CD4-positive, alpha-beta T cell treated with Interleukin-4 for 4 hours (primary cell): ENCODE results near the gene SCRN2.

ENCODE experiments used
- DNase-seq: peaks from one replicate; pipeline ENCODE4 v3.0.0-alpha.2; 2020

The SCRN2 gene

GRCh38 chr17:47840742-47841487 lies at the start of gene SCRN2:
TSS of gene SCRN2 (minus strand) at chr17:47841273. CDS start at chr17:47840843, 430 bp downstream.
- DNase-seq: peak; percentile 86

DNA sequence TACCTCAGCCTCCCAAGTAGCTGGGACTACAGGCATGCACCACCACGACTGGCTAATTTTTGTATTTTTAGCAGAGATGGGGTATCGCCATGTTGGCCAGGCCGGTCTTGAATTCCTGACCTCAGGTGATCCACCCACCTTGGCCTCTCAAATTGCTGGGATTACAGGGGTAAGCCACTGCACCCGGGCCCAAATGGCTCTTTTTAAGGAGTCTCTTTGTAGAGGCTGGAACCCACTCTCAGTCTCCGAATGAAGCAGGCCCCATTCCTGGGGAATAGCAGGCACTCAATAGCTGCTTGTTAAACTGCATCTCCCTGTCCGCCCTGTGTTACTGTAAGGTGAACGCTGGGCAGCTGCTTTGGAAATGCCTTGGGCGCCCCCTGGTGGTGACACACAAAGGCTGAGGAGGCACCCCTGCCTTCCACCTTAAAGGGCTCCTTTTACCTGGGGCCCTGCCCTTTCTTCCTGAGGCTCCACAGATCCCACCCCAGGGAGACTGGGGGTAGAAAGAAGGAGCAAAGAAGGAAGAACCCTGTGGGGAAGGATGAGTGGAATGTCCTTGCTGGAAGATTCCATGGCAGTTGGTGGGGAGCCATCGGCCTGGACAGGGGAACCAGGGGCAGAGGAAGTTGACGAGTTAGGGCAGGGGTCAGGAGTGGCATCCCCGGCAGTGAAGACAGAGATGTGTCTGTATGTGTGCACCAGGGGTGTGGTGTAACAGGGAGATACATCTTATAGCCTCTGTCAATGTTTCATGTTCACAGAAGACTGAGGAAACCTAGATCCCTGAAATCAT lies 48.9 kb upstream of the SCRN2 start:
- DNase-seq: peak; percentile 87

GRCh38 chr17:47888293-47888692 lies 47.2 kb upstream of the SCRN2 start:
- DNase-seq: no peak

GRCh38 chr17:47884905-47885730 lies 44.0 kb upstream of the SCRN2 start:
- no peak for DNase-seq

DNA sequence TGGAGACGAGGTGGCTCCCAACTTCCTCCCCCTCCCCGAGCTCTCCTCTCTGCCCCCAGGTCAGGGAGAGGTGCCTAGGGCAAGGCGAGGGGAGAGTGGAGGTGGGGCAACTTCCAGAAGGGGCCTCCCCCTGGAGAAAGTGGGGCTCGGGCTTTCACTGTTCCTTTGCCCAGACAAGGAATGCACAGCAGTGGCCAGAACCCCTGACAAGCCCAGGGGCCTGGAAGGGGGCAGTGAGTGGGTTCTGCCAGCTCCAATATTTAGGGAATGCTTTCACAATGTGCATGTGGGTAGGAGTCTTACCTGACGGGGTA lies 43.3 kb upstream of the SCRN2 start:
- no peak for DNase-seq

DNA sequence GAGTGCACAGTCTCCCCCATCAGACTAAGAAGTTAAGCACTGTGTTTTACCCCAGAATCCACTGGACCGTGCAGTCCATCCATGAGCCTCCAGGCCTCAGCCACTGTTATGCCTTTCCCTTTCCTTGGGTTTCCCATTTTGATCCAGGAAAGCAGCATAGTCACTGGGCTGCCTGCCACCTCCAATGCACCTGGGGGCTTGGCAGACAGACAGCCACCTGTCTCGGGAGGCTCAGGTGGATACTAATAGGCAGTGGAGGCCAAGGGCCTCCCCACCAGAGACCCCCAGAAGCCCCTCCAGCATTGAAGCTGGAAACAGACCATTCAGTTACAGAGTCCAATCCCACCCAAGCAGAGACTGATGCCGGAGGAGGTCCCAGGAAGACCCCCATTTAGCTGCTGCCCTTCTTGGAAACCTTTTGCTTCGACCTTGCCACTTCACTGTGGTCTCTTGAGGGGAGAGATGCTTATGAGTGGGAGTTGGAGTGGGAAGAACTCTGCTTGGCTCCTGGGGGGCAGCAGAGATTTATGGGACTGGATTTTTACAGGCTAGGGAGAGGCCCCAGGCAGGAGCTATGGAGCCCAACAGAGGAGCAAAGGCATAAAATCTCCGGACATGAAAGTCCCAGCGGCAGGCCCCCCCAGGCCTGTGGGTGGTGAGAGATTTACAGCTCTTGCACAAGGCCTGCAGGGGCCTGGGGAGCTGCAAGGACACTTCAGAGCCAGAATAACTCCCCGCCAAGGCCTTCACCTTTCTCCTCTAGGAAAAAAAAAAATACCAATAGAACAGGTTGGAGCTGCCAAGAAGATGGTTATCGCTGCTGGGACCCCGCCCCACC lies 42.7 kb upstream of the SCRN2 start:
- no peak for DNase-seq

DNA sequence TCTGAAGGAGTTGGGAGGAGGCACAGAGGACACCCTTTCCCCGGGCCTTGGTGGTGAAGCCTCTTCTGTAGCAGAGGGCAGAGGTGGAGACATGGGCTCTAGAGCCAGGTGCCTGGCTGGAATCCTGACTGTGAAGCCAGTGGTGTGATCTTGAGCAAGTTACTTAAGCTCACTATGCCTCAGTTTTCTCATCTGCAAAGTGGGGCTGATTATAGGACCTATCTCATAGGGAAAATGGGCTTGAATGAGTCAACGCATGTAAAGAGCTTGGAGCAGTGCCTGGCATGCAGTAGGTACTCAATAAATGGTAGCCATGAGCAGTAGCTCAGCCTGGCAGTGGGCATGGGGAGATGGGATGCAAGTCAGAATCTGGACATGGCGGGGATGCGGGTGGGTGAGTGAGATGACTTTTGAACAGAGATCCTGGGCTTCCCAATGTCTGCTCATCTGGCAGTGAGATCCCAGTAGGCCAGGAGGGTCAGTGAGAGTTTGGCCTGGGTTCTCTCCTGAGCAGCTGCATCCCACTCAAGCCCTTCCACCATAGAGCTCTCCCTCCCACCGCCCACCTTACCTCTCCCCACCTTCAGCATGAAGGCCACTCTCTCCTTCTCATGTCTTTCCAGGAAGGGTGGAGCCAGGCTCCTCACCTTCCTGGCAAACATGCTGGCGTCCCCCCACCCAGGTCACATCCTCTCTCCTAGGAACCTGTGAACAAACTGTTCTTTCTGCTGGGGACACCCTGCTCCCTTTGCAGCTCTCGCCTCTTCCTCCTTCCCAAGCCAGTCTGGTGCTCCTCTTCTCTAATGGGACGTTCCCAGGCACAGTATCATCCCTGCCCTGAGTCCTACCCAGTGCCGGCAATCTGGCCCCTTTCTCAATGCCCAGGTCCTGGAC lies 41.9 kb upstream of the SCRN2 start:
- DNase-seq: no peak

GRCh38 chr17:47882247-47882646 lies 41.2 kb upstream of the SCRN2 start:
- DNase-seq: no peak

- no peak for DNase-seq
These were observed 38.8 kb upstream of the SCRN2 start for GRCh38 chr17:47879776-47880454.

- no peak for DNase-seq
These were observed 38.0 kb upstream of the SCRN2 start for GRCh38 chr17:47879028-47879585.

DNA sequence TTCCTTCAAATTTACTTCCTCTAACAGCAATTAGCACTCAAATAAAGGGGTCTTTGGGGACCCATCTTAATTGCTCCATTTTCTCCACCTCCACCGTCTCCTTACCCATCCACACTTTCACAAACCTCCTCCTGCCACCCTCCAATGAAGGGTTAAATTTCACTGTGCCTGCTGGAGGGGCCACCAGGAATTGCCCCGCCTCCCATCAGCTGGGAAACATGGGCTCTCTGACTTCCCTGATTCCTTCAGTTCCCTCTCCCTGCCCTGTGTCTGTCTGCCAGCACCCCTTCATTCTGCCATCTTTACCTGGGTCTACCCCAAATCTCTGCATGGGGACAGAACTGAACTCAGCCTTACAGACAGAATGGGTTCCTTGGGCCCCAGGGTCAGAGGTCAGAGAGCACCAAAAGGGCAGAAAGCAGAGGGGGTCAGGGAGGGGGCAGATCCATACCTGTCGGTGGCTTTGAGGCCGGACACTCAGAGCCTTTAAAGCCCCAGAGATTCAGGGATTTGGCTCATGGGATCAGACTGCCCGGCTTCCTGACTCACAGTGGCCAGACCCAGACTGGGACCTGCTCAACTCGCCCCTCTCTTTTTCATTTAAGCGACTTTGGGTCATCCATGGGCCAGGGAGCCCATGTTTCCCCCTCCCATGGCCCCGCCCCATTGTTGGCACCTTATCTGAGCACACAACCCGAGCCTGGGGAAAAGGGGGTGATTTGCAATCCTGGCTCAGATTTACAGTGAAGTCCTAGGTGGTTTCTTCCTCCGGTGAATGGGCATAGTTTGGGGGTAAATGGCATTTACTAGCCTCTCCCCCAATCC lies 37.3 kb upstream of the SCRN2 start:
- DNase-seq: no peak

GRCh38 chr17:47877368-47878034 lies 36.4 kb upstream of the SCRN2 start:
- DNase-seq: no peak

GRCh38 chr17:47875011-47875985 lies 34.2 kb upstream of the SCRN2 start:
- no peak for DNase-seq

DNA sequence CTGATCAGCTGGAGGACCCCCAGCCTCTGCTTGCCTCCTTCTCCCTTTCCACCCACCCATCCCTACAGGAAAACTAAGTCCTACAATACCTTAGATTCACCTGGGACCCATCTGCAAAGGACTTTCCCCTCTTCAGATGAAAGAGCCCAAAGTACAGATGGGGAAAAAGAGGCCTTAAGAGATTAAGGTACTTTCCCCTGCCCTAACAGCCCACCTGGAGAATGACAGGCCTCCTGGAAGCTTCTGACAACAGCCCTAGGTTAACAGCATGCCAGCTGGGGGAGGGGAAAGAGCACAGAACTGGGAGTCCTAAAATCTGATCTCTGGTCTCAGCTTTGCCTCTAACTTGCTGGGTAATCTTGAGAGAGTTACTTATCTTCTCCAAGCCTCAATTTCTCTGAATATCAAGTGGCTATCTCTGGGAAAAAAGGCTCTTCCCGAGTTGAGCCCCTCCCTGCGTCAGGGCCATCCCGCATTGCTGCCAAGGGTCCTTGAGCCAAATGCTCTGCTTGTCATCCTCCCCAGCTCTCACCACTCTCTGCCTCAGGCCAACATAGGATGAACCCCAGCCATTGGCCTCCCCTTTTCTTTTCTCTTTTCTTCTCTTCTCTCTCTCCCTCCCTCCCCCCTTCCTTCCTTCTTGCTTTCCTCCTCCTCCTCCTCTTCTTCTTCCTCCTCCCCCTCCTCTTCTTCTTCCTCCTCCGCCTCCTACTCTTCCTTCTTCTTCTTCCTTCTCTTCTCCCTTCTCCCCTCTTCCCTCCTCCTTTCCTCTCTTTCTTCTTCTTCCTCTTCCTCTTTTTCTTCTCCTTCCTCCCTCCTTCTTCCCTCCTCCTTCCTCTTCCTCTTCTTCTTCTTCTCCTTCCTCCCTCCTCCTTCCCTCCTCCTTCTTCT lies 32.4 kb upstream of the SCRN2 start:
- DNase-seq: no peak

DNA sequence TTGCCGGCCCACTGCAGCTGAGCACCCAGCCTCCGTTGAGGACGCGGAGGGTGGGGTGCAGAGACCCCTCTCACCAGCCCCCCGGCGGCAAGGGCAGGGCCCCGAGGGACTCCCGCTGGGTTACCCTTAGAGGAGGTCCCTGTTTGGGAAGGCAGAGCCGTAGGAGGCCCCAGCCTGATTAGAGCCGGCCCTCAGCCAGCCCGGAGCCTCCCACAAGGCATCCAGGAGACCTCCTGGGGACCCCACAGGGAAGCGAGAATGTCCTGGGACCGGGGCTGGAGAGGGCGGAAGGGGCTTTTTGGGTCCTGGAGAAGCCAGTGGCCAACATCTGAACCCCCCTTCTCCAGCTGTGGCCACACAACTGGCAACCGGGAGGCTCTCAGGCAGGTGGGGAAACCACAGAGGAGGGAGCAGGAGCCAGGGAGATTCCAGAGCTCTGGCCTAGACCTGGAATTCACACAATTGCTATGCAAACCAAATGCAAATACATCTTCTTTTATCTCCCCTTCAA lies 31.6 kb upstream of the SCRN2 start:
- DNase-seq: no peak

DNA sequence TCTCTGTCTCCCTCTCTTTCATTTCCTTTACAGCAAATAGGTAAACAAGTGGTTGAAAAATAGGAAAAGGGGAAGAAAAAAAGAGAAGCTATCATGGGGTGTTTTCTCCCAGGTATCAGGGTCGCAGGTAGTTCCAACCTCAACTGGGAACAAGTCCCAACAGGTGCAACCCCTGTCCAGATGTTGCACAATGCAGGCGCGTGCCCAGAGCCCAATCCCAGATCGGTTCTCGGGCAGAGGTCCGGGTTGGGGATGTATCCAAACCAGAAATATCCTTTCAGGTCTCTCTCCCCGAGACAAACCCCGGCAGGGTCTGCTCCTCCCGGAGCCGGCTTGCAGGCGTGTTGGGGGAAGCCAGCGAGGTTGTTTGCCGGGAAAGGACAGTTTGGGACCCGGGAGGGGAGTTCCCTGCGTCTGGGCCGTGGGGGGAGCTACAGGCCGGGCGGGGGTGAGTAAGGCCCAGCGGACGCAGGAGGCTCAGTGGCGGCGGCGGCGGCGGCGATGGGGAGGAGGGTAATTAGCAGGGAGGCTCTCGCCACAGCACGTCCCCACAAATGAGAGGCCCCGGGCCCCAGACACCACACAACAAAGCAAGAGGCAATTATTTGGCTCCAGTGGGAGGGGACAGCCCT lies 31.1 kb upstream of the SCRN2 start:
- no peak for DNase-seq
